Measurements from ENCODE around the gene GLYAT. TPM values are rescaled to one million over a fixed set of nuclear protein-coding genes. Genes with fewer than 3 reads are reported as not detected.

Gene GLYAT
- total and polyA plus RNA-seq, 4 donors: not detected

- Histone ChIP-seq H3K9me3 (ENCODE audit: control insufficient read depth, low read length) (no peaks in the 10 kb centered on the region), H3K27me3 (ENCODE audit: control insufficient read depth in 1 of 2, insufficient read depth in 2 of 2, low read length in 1 of 2) (no peaks in the 10 kb centered on the region), H3K4me1 (ENCODE audit: control insufficient read depth in 1 of 2, insufficient read depth in 2 of 2, low read length in 2 of 2) (no peaks in the 10 kb centered on the region), H3K36me3 (ENCODE audit: control insufficient read depth in 1 of 2, insufficient read depth in 2 of 2, low read length in 1 of 2) (peaks cover 0 to 1% of the 10 kb centered on the region in 2 donors), H3K27ac (ENCODE audit: low read depth in 1 of 2, low read length in 2 of 2) (no peak overlapping the region), H3K4me3 (ENCODE audit: low read length in 2 of 2) (no peak overlapping the region)
- 64 to 65% methylated on average over 6 of the region's 6 CpGs for WGBS, 2 donors
- intact Hi-C loops (cut with DNase I): no loop called here
- no peak for DNase-seq
- no peak for ATAC-seq (ENCODE audit: low FRiP score)
Measured at GRCh38 chr11:58671983-58672633, 59.6 kb downstream of the GLYAT start.

- Histone ChIP-seq H3K36me3 (ENCODE audit: control insufficient read depth in 1 of 2, insufficient read depth in 2 of 2, low read length in 1 of 2) (no peaks in the 10 kb centered on the region), H3K27ac (ENCODE audit: low read depth in 1 of 2, low read length in 2 of 2) (no peak overlapping the region), H3K9me3 (ENCODE audit: control insufficient read depth, low read length) (no peaks in the 10 kb centered on the region), H3K4me3 (ENCODE audit: low read length in 2 of 2) (no peak overlapping the region), H3K4me1 (ENCODE audit: control insufficient read depth in 1 of 2, insufficient read depth in 2 of 2, low read length in 2 of 2) (no peaks in the 10 kb centered on the region), H3K27me3 (ENCODE audit: control insufficient read depth in 1 of 2, insufficient read depth in 2 of 2, low read length in 1 of 2) (no peaks in the 10 kb centered on the region)
- no peak for DNase-seq
- WGBS, 2 donors: 66 to 70% methylated on average over 5 of the region's 5 CpGs
- intact Hi-C loops (cut with DNase I): loop anchor here in 1 of 2 donors (10.0 kb wide), 1 partner anchor 495 kb away; no protein-coding TSS in a partner anchor
- no peak for ATAC-seq (ENCODE audit: low FRiP score)
Measured at GRCh38 chr11:58659910-58660570, 71.7 kb downstream of the GLYAT start.

GRCh38 chr11:58659404-58659803 is 72.3 kb downstream of the GLYAT start:
- no peaks in the 10 kb centered on the region for H3K36me3 ChIP-seq (ENCODE audit: control insufficient read depth in 1 of 2, insufficient read depth in 2 of 2, low read length in 1 of 2)
- no peak for ATAC-seq (ENCODE audit: low FRiP score)

More at GRCh38 chr11:58659404-58659803, 72.3 kb downstream of the GLYAT start:
- H3K27me3 ChIP-seq (ENCODE audit: control insufficient read depth in 1 of 2, insufficient read depth in 2 of 2, low read length in 1 of 2): no peaks in the 10 kb centered on the region
- H3K4me1 ChIP-seq (ENCODE audit: control insufficient read depth in 1 of 2, insufficient read depth in 2 of 2, low read length in 2 of 2): no peaks in the 10 kb centered on the region
- no peak overlapping the region for H3K4me3 ChIP-seq (ENCODE audit: low read length in 2 of 2)
- no peaks in the 10 kb centered on the region for H3K9me3 ChIP-seq (ENCODE audit: control insufficient read depth, low read length)
- H3K27ac ChIP-seq (ENCODE audit: low read depth in 1 of 2, low read length in 2 of 2): no peak overlapping the region
- 35 to 46% methylated on average over 2 of the region's 2 CpGs for WGBS, 2 donors
- DNase-seq: no peak
- intact Hi-C loops (cut with DNase I): loop anchor here in 1 of 2 donors (10.0 kb wide), 1 partner anchor 495 kb away; no protein-coding TSS in a partner anchor

Other genes with a start within 250 kb of the GLYAT start
- not detected for gene OR5B21, start 223.8 kb downstream of the GLYAT start, total RNA-seq
- gene OR5B21, start 223.8 kb downstream of the GLYAT start, polyA plus RNA-seq: not detected
- gene LPXN, start 156.1 kb downstream of the GLYAT start, total RNA-seq: 10 to 100 TPM; 15.0 to 20.4 TPM
- gene LPXN, start 156.1 kb downstream of the GLYAT start, polyA plus RNA-seq: 1 to 10 TPM; 7.0 to 8.3 TPM
- 10 to 100 TPM; 51.1 to 57.1 TPM for gene ZFP91, start 152.9 kb downstream of the GLYAT start, total RNA-seq
- 10 to 100 TPM; 20.3 to 38.2 TPM for gene ZFP91, start 152.9 kb downstream of the GLYAT start, polyA plus RNA-seq
- gene CNTF, start 109.3 kb downstream of the GLYAT start, total RNA-seq: 1 to 10 TPM; 1.9 to 3.1 TPM
- gene CNTF, start 109.3 kb downstream of the GLYAT start, polyA plus RNA-seq: 1 to 10 TPM in 1 of 2 donors, under 1 TPM in 1; 0.26 to 1.3 TPM
- gene GLYATL2, start 112.8 kb upstream of the GLYAT start, total RNA-seq: under 1 TPM in 1 of 2 donors, not detected in 1; 0.24 TPM
- gene GLYATL2, start 112.8 kb upstream of the GLYAT start, polyA plus RNA-seq: not detected
- gene GLYATL1, start 207.5 kb upstream of the GLYAT start, total RNA-seq: not detected
- not detected for gene GLYATL1, start 207.5 kb upstream of the GLYAT start, polyA plus RNA-seq

All from aorta (tissue), 5 donors.